Sigmoid colon (tissue), 7 donors: ENCODE results near the gene OR52B4. TPM values are rescaled to one million over a fixed set of nuclear protein-coding genes. Genes with fewer than 3 reads are reported as not detected.
"Not testable (repeated sequence)": the region's sequence is repeated elsewhere in the genome, so short reads cannot be mapped to it uniquely, and the experiment has no call there.

ENCODE experiments used
- DNase-seq: peaks from one replicate; pipeline ENCODE4 v3.0.0-alpha.2; 2019
- H3K27ac ChIP-seq, 4 donors: fragments of 200-600 bp; sonication (generic); one replicate each; pipeline ENCODE4 v1.5.1; 2016 to 2019; ENCODE audit warnings: mild to moderate bottlenecking in 1 of 4
- H3K27me3 ChIP-seq, 3 donors: fragments of 200-600 bp; sonication (generic); one replicate each; pipeline ENCODE4 v1.5.1; 2019; ENCODE audit warnings: mild to moderate bottlenecking in 1 of 3
- H3K36me3 ChIP-seq, 4 donors: fragments of 200-600 bp; sonication (generic); one replicate each; pipeline ENCODE4 v1.5.1; 2016 to 2019
- H3K4me1 ChIP-seq, 4 donors: fragments of 200-600 bp; sonication (generic); one replicate each; pipeline ENCODE4 v1.5.1; 2017 to 2019
- H3K4me3 ChIP-seq, 4 donors: fragments of 200-600 bp; sonication (generic); one replicate each; pipeline ENCODE4 v1.5.1; 2017 to 2019; ENCODE audit warnings: mild to moderate bottlenecking in 2 of 4, moderate library complexity in 1 of 4
- H3K9me3 ChIP-seq, 4 donors: fragments of 200-600 bp in 3 of 4; sonication (generic) in 3 of 4; one replicate each; pipeline versions ENCODE4 v1.5.1 to v1.6.1; 2013 to 2019
- CTCF ChIP-seq, 4 experiments: fragments of 450-650 bp in 3 of 4; fragments of 200-600 bp in 1 of 4; IDR thresholded peaks; one replicate each; pipeline ENCODE4 v1.5.1; 2016 to 2019; ENCODE audit warnings: antibody characterized with exemption in 4 of 4, mild to moderate bottlenecking in 3 of 4, moderate library complexity in 2 of 4
- EP300 ChIP-seq, 4 donors: sonication (generic); formaldehyde crosslinking; IDR thresholded peaks; one replicate each; pipeline ENCODE4 v1.6.1; 2017; ENCODE audit warnings: antibody characterized with exemption in 4 of 4
- POLR2A ChIP-seq, 2 donors: fragments of 450-650 bp; IDR thresholded peaks; one replicate each; pipeline ENCODE4 v1.6.1; 2016; ENCODE audit warnings: antibody characterized with exemption in 2 of 2, mild to moderate bottlenecking in 2 of 2, moderate library complexity in 2 of 2
- POLR2AphosphoS5 ChIP-seq, 4 donors: sonication (generic); formaldehyde crosslinking; IDR thresholded peaks; one replicate each; pipeline ENCODE4 v1.6.1; 2017; ENCODE audit warnings: antibody characterized with exemption in 4 of 4
- WGBS, 2 donors: extraction: QIAGEN DNeasy Blood & Tissue Kit; methylation state at CpG; one replicate each; pipeline ENCODE4 v1.1.7; 2013; 5-methylcytosine and 5-hydroxymethylcytosine counted together
- intact Hi-C: fragments of 100-400 bp; cut with DNase I; formaldehyde crosslinking; loops from one replicate; pipeline ENCODE4 v1.15.1; 2023
- polyA plus RNA-seq, 3 donors: library from polyadenylated mRNA; stranded (reverse); fragments of 200-250 nt; gene quantifications; one replicate each; pipeline ENCODE4 v1.2.3, GENCODE V29; 2013
- total RNA-seq, 4 donors: library from RNA; depleted of rRNA; stranded (reverse); fragments of >200 nt; gene quantifications; one replicate each; pipeline ENCODE4 v1.1.0, GENCODE V29; 2016
- donor health status: healthy with polysubstance abuse.
- donor health status: Bipolar disorder and iron deficiency.
- donor health status: healthy.

Gene OR52B4
- total and polyA plus RNA-seq, 7 donors, result not detected

GRCh38 chr11:4375431-4376140 lies 7.4 kb upstream of the OR52B4 start:
- Histone ChIP-seq H3K4me1 (no peaks in the 10 kb centered on the region), H3K27ac (no peak overlapping the region), H3K27me3 (no peaks in the 10 kb centered on the region), H3K36me3 (no peaks in the 10 kb centered on the region), H3K9me3 (no peaks in the 10 kb centered on the region), H3K4me3 (no peak overlapping the region)
- 64 to 71% methylated on average over 5 of the region's 5 CpGs for WGBS, 2 donors
- intact Hi-C loops, result no loop called here
- TF ChIP-seq POLR2AphosphoS5 (IDR thresholded peaks at IDR 0.05) (no peak), POLR2A (IDR thresholded peaks at IDR 0.05) (no peak), CTCF (IDR thresholded peaks at IDR 0.05) (no peak), EP300 (IDR thresholded peaks at IDR 0.05) (no peak)
- no peak for DNase-seq

GRCh38 chr11:4370166-4370565 lies 2.0 kb upstream of the OR52B4 start:
- Histone ChIP-seq H3K4me3 (no peak overlapping the region), H3K27me3 (no peaks in the 10 kb centered on the region), H3K9me3 (no peaks in the 10 kb centered on the region), H3K27ac (no peak overlapping the region), H3K4me1 (no peaks in the 10 kb centered on the region), H3K36me3 (no peaks in the 10 kb centered on the region)
- WGBS, 2 donors, result 57 to 58% methylated on average over 3 of the region's 3 CpGs
- intact Hi-C loops, result no loop called here
- peak in 2 of 4 donors; percentile 35 to 51 for TF ChIP-seq POLR2AphosphoS5 (IDR thresholded peaks at IDR 0.05)
- TF ChIP-seq CTCF (IDR thresholded peaks at IDR 0.05), result no peak
- no peak for DNase-seq

GRCh38 chr11:4348142-4348541 lies 20.0 kb downstream of the OR52B4 start:
- H3K27ac ChIP-seq, DNase-seq, H3K36me3 ChIP-seq, H3K27me3 ChIP-seq, intact Hi-C loops, H3K4me1 ChIP-seq, H3K9me3 ChIP-seq, H3K4me3 ChIP-seq: not testable (repeated sequence)
- 89 to 97% methylated on average over 1 of the region's 5 CpGs for WGBS, 2 donors

- H3K4me1 ChIP-seq, H3K27me3 ChIP-seq, H3K9me3 ChIP-seq, H3K27ac ChIP-seq, H3K4me3 ChIP-seq, DNase-seq, intact Hi-C loops, H3K36me3 ChIP-seq: not testable (repeated sequence)
- WGBS, 2 donors, result 81 to 83% methylated on average over 2 of the region's 2 CpGs
These were observed 22.8 kb downstream of the OR52B4 start for GRCh38 chr11:4345366-4345765.

GRCh38 chr11:4334356-4334755 lies 33.8 kb downstream of the OR52B4 start:
- intact Hi-C loops, H3K4me3 ChIP-seq, H3K4me1 ChIP-seq, H3K27me3 ChIP-seq, H3K9me3 ChIP-seq, H3K27ac ChIP-seq, H3K36me3 ChIP-seq, DNase-seq: not testable (repeated sequence)
- 95 to 96% methylated on average over 24 of the region's 28 CpGs for WGBS, 2 donors

Other genes with a start within 250 kb of the OR52B4 start
- 10 to 100 TPM; 15.0 to 21.4 (median 16.2) TPM for gene TRIM21, start 25.3 kb upstream of the OR52B4 start, total RNA-seq
- gene TRIM21, start 25.3 kb upstream of the OR52B4 start, polyA plus RNA-seq, result 10 to 100 TPM; 16.2 to 32.1 (median 29.1) TPM
- gene OR52K2, start 80.9 kb upstream of the OR52B4 start, total RNA-seq, result under 1 TPM in 1 of 4 donors, not detected in 3; 0.41 TPM
- gene OR52K2, start 80.9 kb upstream of the OR52B4 start, polyA plus RNA-seq, result not detected
- under 1 TPM in 1 of 4 donors, not detected in 3; 0.14 TPM for gene OR52K1, start 114.3 kb upstream of the OR52B4 start, total RNA-seq
- not detected for gene OR52K1, start 114.3 kb upstream of the OR52B4 start, polyA plus RNA-seq
- gene OR52M1, start 176.8 kb upstream of the OR52B4 start, total RNA-seq, result not detected
- not detected for gene OR52M1, start 176.8 kb upstream of the OR52B4 start, polyA plus RNA-seq
- gene OR52I2, start 213.4 kb upstream of the OR52B4 start, total RNA-seq, result not detected
- gene OR52I2, start 213.4 kb upstream of the OR52B4 start, polyA plus RNA-seq, result not detected
- gene OR52I1, start 225.7 kb upstream of the OR52B4 start, total RNA-seq, result not detected
- not detected for gene OR52I1, start 225.7 kb upstream of the OR52B4 start, polyA plus RNA-seq
- 10 to 100 TPM in 3 of 4 donors, 1 to 10 TPM in 1; 8.9 to 15.0 (median 11.7) TPM for gene TRIM68, start 239.8 kb upstream of the OR52B4 start, total RNA-seq
- 10 to 100 TPM in 2 of 3 donors, 1 to 10 TPM in 1; 6.0 to 12.9 (median 11.6) TPM for gene TRIM68, start 239.8 kb upstream of the OR52B4 start, polyA plus RNA-seq